NB4 (cell line): ENCODE data around the gene HS3ST4.
"Not testable (repeated sequence)": the region's sequence is repeated elsewhere in the genome, so short reads cannot be mapped to it uniquely, and the experiment has no call there.

Experiments
- DNase-seq: peaks from one replicate; pipeline ENCODE4 v3.0.0; 2010; ENCODE audit warnings: low read depth
- H3K4me3 ChIP-seq: one replicate; pipeline ENCODE4 v1.5.1; 2011; ENCODE audit warnings: mild to moderate bottlenecking, low read depth, low read length, moderate library complexity
- CTCF ChIP-seq: IDR thresholded peaks from one replicate; pipeline ENCODE4 v1.5.1; 2012; ENCODE audit warnings: low read depth, low read length
- MAX ChIP-seq: IDR thresholded peaks from 2 replicates; pipeline ENCODE4 v1.6.1; 2011; ENCODE audit warnings: low read depth, low read length
- MYC ChIP-seq: IDR thresholded peaks from 2 replicates; pipeline ENCODE4 v1.6.1; 2011; ENCODE audit warnings: low read depth, low read length
- POLR2A ChIP-seq: IDR thresholded peaks from 2 replicates; pipeline ENCODE4 v1.6.1; 2011; ENCODE audit warnings: mild to moderate bottlenecking; ENCODE audit not compliant: insufficient read length; ENCODE audit errors: extremely low read depth

The HS3ST4 gene

GRCh38 chr16:26016989-26017388 lies 325.2 kb downstream of the HS3ST4 start:
- no peak for DNase-seq
- TF ChIP-seq MAX (no peak), MYC (no peak), POLR2A (no peak), CTCF (no peak)
- H3K4me3 ChIP-seq: no peak overlapping the region

GRCh38 chr16:26019381-26020242 lies 327.9 kb downstream of the HS3ST4 start:
- TF ChIP-seq CTCF (no peak), MYC (no peak), MAX (no peak), POLR2A (no peak)
- no peak for DNase-seq
- H3K4me3 ChIP-seq: no peak overlapping the region

- TF ChIP-seq MYC: no peak
- no peak for TF ChIP-seq POLR2A
- TF ChIP-seq CTCF: no peak
- no peak for TF ChIP-seq MAX
- DNase-seq: no peak
- H3K4me3 ChIP-seq: no peak overlapping the region
Observed at GRCh38 chr16:26026709-26027450, 335.1 kb downstream of the HS3ST4 start.

- TF ChIP-seq POLR2A: no peak
- TF ChIP-seq MYC: no peak
- TF ChIP-seq MAX: no peak
- no peak for TF ChIP-seq CTCF
- no peak overlapping the region for H3K4me3 ChIP-seq
- no peak for DNase-seq
Observed at GRCh38 chr16:26031286-26031685, 339.5 kb downstream of the HS3ST4 start.

GRCh38 chr16:26032661-26033060 lies 340.9 kb downstream of the HS3ST4 start:
- H3K4me3 ChIP-seq, DNase-seq: not testable (repeated sequence)

GRCh38 chr16:26041952-26042668 lies 350.4 kb downstream of the HS3ST4 start:
- no peak overlapping the region for H3K4me3 ChIP-seq
- DNase-seq: no peak
- no peak for TF ChIP-seq MAX
- no peak for TF ChIP-seq MYC
- TF ChIP-seq CTCF: no peak
- TF ChIP-seq POLR2A: no peak
